NCI-H1105 treated with DMSO at 0.1 percent for 48 hours (cell line): ENCODE results near the gene ZMAT5.
A peak's percentile ranks its signal among the peaks of the same experiment; 100 is the strongest.
"Not testable (repeated sequence)": the region's sequence is repeated elsewhere in the genome, so short reads cannot be mapped to it uniquely, and the experiment has no call there.

ENCODE experiments used
- DNase-seq: peaks from one replicate; lab custom pipeline; 2025; lab: John Stamatoyannopoulos, UW

Gene ZMAT5

DNA sequence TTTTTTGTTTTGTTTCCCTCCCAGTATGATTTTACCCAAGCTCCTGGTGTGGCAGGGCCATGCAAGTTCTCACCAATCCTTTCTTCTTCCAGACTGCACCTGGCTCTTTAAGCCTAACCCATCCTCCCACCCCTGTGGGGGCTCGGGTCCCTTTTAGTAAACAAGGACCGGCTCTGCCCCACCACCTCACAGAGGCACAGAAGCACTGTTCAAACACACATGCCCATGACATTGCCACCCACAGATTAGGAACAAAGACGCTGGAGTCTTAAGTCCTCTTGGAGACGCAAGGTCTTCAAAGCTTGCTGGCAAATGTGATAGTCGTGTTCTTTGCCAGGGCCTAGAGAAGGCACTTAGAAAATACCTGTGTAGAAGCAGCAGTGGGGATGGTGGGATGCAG is 19.2 kb upstream of the ZMAT5 start:
- no peak for DNase-seq

DNA sequence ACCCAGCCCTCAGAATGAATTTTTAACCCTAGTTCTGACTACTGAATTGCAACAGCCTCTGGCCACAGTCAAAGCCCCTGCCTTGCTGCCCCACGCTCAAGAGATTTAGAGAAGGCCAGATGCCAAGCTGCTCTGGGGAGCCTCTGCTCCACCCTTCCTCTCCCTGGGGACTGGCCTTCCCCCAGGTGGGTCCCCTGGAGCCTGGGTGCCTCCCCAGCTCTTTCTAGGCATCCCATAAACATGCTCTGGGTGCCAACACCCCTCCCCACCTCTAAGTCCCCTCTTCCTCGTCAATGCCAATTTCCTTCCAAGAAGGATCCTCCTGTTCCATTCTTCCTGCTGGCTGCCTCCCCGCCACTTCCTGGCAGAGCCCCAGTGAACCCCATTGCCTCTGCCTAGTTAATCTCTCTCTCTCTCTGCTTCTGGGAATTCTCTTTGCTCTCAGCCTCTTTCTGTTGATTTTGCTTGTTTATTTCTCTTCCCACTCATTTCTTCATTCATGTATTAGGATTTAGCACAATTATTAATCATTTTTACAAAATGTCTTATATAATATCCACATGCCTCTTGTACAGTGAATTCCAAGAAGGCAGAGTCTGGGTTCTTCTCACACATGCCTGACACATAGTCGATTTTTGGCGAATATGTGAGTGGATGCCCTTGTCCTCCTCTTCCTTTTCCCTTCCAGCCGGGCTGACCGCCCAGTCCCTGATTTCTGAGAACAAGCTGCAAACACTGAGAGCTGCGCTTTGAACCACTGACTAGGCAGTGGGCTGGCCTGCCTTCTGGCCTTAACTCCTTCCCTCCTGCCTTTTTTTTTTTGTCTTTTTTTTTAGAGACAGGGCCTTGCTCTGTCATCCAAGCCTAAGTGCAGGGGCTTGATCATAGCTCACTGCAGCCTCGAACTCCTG is 17.9 kb upstream of the ZMAT5 start:
- no peak for DNase-seq

DNA sequence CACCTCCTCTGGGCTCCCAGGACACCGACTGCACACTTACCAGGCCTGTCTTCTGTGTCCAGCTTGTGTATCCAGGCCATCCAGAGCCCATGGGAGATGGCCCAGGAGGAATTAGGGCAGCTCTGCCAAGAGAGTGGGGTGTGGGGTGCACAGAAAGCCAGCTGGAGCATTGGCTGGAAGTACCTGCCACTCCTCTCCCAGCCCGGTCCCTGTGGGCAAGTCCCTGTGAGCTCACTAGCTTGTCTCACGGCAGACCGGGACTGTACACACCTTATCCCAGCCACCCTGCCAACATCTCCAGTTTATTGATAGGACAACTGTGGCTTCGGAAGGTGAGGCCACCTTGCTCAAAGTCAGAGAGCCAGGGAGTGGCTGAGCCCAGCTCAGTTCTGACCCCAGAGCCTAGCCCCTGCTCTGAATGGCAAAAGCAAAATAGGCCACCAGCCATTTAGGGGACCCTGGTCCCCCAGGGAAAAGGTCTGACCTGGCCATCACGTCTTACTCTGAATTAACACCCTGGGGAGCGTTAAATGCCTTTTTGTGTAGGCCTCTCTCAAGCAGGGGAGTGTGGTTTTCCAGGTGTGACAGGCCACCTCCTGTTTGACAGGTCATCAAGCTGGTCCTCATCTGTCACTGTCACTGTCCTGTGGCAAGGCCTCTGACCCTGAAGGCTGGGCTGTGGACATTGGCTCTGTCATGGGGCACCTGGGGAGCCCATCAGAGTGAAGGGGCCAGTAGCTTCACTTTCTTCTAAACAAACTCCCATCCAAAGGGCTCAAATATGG is 15.4 kb upstream of the ZMAT5 start:
- DNase-seq, result no peak

DNA sequence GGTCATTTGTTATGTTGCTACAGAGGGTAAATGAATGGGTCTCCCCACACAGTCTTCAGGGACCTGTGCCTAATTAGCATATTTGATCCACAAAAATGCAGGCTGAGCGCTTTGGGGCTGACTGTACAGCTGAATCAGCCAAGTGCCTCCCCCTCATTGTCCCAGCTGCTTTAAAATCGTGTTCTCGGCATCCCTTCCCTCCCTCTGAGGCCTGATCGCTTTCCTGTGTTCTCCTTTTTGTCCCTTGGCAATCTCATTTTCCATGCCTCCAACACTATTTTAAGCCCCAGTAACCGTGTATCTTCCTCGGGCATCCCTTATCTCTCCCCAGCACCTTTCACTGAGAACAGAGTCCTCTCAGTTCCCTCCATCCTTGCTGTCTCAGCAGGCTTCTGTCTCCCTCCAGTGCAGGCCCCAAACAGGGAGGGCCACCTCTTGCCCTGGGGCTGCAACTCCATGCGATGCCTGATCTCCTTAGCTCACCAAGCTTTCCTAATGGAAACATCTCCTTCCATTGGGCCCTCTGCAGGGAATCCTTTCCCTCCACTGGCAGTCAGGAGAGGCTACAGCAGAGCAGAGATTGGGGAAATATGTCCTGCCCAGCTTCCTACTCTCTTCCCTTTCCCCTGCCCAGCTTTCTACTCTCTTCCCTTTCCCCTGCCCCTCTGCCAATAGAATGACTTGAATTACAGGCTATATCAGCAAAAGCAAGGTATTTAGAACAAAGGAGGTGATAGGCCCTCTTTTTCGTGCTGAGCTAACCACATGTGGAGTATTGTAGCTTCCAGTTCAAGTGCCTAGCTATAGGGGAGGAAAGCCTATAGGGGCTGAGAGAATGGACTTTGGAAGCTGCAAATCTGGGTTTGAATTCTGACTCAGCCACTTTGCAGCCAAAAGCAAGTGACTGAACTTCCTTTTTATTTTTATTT is 14.2 kb upstream of the ZMAT5 start:
- no peak for DNase-seq

DNA sequence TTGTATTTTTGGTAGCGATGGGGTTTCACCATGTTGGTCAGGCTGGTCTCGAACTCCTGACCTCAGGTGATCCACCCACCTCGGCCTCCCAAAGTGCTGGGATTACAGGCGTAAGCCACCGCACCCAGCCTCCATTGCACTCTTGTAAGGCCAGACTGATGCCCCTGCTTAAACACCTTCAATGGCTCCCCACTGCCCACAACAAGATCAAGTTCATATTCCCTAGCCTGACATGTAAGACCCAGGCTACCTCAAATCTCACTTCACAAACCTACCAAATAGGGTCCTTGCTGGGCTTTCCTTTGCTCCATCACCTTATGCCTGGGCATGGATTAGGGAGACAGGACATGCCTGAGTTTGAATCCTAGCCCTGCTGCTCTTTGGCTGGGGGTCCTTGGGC is 13.4 kb upstream of the ZMAT5 start:
- DNase-seq, result no peak

DNA sequence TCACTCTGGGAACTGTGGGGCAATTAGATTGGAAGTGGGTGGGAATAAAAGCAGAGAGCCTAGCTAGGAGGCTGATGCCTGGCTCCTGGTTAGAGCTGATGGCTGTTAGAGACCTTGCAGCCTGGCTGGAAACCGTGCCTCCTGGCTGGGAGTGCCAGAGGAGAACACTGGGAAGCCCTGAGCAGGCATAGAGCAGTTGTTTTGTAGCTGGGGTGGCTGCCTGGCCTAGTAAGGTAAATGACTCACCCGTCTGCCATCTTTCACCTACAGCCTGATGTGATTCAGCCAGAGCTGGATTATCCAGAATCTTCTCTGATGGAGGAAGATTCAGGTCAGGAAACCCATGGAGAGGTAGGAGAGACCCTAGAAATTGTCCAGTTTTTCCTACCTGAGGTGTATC is 6.4 kb upstream of the ZMAT5 start:
- no peak for DNase-seq

DNA sequence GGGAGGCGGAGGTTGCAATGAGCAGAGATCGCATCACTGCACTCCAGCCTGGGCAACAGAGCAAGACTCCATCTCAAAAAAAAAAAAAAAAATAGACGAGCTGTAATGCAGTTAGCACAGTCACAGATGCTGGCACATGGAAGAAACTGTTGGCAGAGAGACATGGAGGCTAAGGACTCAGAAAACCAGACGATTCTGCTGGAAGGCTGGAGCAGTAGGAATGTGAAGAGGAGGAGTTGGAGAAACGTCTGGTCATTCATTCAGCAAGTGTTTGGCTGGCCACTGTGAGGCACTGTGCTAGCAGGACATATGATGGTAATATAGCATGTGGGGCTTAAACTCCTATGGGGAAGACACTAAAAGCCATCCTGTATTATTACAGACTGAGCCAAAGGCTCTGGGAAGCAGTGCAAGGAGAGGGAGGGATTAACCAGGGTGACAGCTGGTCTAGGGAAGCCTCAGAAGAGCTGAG is 5.4 kb upstream of the ZMAT5 start:
- no peak for DNase-seq

DNA sequence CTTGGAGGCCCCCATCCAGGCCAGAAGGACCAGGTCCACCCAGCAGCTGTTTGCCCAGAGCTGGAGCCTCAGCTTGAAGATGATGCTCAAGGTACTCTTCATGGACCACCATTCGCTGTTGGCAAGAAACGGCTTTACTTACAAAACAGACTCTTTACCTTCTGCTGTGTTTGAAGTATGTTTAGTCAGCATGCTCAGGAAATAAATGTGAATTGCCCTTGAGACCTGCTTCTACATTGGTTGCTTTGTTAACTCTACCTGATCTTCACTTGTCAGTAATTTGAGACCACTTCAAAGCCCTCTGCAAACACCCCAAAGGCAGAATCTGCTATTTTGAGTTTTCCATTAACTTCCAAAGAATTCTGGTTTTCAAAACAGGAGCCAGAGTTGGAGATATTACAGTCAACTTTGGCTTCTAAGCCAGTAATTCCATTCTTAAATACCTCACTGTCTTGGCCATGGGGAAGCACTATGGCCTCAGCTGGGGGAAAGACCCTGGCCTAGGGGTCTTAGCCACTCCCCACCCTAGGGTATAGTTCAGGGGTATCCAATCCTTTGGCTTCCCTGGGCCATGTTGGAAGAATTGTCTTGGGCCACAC is 3.0 kb upstream of the ZMAT5 start:
- no peak for DNase-seq

DNA sequence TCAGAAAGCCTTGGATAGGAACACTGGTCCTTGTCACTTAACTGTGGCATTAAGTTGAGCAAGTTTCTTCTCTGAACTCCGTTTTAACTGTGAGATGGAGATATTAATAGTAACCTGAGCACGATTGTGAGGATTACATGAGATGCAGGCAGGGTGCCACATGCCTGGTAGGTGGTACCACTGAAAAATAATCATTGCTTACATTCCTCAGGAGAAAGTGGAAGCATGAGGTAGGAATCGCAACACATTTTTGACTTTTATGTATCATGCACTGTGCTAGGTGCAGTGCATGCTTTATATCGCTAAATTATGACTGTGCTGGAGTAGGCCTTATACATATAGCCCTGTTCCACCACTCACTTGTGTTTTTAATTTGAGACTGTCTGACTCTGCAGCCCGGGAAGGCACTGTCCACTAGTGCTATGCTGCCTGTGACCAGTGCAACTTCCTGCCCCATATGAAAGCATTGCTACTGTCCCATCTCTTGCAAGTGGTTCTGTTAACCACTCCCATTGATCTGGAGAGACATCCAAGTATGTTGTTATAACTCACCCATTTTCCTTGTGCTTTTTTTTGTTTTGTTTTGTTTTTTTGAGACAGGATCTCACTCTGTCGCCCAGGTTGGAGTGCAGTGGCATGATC is 1.4 kb upstream of the ZMAT5 start:
- DNase-seq, result no peak

DNA sequence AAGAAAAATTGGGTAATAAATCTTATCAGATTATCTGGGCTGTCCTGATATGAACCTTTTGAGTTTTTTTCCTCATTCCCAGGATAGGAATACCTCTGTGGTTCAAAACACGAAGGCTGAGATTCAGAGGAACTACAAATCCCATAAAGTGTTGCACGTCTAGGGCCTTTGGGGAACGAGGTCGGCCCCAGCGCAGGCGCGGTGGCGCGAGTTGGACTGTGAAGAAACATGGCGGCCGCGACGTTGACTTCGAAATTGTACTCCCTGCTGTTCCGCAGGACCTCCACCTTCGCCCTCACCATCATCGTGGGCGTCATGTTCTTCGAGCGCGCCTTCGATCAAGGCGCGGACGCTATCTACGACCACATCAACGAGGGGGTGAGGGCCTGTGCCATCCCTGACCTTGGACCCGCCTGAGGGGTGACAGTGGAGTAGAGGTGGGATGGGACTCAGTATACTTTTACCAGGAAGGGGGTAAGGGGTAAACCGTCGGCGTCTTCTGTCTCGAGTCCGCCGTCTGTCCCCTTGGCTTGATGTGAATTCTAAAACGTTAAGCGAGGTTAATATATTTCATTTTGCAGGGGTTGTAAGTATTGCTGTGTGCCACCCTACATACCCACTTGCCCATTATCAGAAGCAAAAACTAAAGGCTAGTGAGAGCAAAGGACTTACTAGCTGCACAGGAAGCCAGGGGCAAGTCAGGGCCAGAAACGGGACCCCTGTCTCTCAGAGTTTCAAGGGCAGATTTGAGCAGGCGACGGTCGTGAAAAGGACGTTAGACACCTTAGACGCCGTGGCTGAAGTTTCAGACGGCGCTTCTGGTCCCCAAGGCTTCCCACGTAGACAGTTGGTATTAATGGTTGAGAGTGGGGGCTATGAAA is 604 bp upstream of the ZMAT5 start, which contains the start of gene UQCR10:
TSS of gene UQCR10 (plus strand) at position 199 of the 881 bp plus-strand sequence. CDS start at position 229, 30 bp downstream.
- DNase-seq, result peak; percentile 87

DNA sequence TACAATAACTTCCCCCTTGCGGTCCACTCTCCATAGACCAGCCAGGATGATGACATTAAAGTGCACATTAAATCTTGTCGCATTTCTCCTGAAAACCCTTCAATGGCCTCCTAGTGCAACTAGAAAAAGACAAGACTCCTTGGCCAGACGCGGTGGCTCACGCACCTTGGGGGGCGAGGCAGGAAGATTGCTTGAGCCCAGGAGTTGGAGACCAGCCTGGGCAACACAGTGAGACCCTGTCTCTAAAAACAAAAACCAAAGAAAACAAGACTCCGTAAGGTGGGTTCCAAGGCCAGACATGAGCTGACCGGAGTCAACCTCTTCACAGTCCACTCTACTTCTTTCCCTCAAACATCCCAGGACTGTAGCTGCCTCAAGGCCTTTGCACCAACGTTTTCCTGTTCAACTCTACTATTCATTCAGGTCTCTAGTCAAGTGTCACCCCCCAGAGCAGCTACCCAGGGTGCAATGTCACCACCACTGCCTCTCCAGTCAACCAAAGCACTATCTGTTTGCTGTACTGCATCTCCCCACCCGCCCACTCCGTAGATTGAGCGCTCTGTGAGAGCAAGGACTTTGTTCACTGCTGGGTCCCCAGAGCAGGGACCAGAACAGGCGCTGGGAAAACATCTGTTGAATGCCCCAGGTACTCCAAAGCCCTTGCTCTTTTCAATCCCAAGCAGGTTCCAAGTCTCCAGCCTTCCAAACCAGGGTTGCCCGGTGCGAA is 739 bp downstream of the ZMAT5 start:
- peak; percentile 22 for DNase-seq

DNA sequence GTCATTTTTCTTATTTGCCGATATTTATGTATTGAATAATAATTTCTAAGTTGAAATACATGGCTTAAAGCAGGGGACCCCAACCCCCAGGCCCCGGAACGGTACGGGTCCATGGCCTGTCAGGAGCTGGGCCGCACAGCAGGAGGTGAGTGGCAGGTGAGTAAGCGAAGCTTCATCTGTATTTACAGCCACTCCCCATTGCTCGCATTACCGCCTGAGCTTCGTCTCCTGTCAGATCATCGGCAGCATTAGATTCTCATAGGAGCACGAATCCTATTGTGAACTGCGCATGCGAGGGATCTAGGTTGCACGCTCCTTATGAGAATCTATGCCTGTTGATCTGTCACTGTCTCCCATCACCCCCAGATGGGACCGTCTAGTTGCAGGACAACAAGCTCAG is 4.5 kb downstream of the ZMAT5 start:
- DNase-seq, result no peak

DNA sequence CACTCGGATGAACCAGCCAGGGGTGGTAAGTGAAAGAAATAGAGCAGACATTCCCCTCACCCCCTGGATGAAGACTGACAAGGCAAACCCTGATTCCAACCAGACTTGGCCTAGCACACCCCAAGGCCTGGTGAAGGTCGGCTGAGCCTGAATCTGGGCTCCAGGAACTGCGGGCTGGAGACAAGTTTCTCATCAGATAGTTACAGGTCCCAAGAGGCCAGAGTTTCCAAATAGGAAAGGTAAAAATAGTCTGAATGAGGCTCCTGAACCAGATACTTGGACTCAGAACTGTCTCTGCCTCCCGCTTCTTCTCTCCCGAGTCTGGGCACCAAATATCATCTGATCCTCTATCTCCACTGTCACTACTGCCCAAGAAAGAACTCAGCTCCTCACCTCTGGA is 7.8 kb downstream of the ZMAT5 start:
- DNase-seq, result no peak

DNA sequence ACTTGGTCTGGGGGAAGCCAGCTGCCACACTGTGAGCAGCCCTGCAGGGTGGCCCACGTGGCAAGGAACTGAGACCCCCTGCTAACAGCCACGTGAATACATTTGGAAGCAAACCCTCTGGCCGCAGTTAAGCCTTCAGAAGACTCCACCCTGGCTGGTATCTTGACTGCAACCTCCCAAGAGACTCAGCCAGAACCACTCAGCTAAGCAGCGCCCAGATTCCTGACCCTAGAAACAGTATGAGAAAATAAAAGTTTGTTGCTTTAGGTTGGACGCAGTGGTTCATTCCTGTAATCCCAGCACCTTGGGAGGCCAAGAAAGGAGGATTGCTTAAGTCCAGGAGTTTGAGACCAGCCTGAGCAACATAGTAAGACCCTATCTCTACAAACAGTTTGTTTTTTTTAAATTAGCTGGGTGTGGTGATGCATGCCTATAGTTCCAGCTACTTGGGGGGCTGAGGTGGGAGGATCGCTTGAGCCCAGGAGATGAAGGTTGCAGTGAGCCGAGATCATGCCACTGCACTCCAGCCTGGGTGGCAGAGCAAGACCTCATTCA is 8.7 kb downstream of the ZMAT5 start:
- DNase-seq, result no peak

DNA sequence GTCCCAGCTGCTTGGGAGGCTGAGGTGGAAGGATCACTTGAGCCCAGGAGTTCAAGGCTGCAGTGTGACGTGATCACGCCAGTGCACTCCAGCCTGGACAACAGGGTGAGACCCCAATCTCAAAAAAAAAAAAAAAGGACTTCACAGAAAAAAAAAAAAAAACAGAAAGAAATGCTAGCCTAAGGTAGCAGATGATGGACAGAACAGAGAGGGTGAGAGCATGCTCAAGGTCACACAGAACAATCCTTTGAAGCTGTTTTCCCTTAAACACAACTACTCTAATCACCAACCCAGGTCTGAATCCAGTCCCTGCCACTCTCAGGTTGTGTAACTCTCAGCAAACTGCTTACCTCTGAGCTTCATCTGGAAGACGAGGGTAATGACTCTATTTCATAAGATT is 9.7 kb downstream of the ZMAT5 start:
- DNase-seq, result no peak

DNA sequence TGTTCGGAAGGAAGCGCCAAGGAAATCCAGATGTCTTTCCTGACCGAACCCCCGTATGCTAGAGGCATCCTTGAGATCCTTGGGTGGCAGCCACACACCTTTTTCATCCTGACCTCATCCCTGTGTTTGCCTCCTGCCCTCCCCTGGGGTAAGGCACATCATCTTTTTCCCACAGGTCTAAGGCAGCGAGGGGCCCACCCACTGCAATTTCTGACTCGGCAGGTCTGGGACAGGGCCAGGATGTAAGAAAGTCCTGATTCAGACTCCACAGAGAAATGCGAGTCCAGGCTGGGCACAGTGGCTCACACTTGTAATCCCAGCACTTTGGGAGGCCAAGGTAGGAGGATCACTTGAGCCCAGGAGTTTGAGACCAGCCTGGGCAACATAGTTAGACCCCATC is 10.5 kb downstream of the ZMAT5 start:
- DNase-seq, result no peak

DNA sequence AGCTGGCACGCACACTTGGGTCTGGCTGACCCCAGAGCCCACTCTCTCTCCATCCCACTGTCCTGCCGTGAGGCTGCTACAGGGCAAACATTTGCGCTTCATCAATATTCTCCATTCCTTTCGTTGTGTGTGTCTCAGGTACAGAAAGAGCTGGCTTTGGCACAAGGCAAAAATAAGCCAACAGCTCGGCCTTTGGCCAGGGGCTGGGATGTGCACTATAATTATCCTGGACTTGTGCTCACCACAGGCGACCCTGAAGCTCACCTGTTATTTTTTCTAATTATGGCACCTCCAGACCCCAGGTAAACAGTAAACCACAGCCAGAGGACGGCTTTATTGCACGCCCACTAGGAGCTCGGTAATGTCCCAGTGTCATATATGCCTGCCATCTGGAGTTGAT is 10.9 kb downstream of the ZMAT5 start:
- DNase-seq, result no peak

DNA sequence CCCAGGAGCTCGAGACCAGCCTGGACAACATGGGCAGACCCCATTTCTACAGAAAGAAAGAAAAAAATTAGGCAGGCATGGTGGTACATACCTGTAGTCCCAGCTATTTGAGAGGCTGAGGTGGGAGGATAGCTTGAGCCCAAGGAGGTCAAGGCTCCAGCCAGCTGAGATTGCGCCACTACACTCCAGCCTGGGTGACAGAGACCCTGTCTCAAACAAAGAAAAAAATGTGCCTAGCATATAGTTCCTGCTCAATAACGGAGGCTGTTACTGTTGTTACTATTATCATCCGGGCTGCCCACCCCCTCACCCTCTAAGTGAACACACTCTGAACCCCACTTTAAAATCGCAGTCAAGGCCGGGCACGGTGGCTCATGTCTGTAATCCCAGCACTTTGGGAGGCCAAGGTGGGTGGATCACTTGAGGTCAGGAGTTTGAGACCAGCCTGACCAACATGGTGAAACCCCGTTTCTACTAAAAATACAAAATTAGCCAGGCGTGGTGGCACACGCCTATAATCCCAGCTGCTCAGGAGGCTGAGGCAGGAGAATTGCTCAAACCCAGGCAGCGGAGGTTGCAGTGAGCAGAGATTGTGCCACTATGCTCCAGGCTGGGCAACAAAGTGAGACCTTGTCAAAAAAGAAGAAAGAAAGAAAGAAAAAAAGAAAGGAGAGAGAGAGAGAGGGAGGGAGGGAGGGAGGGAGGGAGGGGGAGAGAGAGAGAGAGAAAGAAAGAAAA is 12.0 kb downstream of the ZMAT5 start:
- DNase-seq, result not testable (repeated sequence)
